IMR-90 (cell line): ENCODE measurements around the gene C1orf141. TPM values are rescaled to one million over a fixed set of nuclear protein-coding genes. Genes with fewer than 3 reads are reported as not detected.
"Not testable (repeated sequence)": the region's sequence is repeated elsewhere in the genome, so short reads cannot be mapped to it uniquely, and the experiment has no call there.

ENCODE experiments used
- ATAC-seq: fragments of 200-7000 bp; cut with Tn5 transposase; 2 replicates; pipeline ENCODE4 v1.9.1; 2020; ENCODE audit warnings: low read depth, mild to moderate bottlenecking, moderate library complexity
- BruUV-seq: library from RNA; stranded (reverse); fragments of 400-500 nt; replicated peaks from 2 replicates; lab custom pipeline; 2021; lab: Mats Ljungman, UMichigan
- CTCF ChIA-PET: fragments of 300-600 bp; formaldehyde crosslinking; extraction: SDS; loops from one replicate; lab custom pipeline; 2021; ENCODE audit warnings: antibody characterized with exemption; lab: Yijun Ruan, JAX
- POLR2A ChIA-PET: fragments of 300-600 bp; sonication (Branson Sonifier 250); formaldehyde crosslinking; loops from one replicate; lab custom pipeline; 2022; ENCODE audit warnings: antibody characterized with exemption; ENCODE audit not compliant: unreplicated experiment; lab: Charles Lee
- DNase-seq: peaks from one replicate; pipeline ENCODE4 v3.0.0; 2013
- H2AFZ ChIP-seq: replicated peaks from 2 replicates; pipeline ENCODE3; 2013; ENCODE audit warnings: low read length, mild to moderate bottlenecking; ENCODE audit not compliant: poor library complexity
- H2AK5ac ChIP-seq: 2 replicates; pipeline ENCODE4 v1.6.1; 2013; ENCODE audit warnings: low read depth, low read length, inconsistent platforms
- H2AK9ac ChIP-seq: replicated peaks from 2 replicates; pipeline ENCODE3; 2013; ENCODE audit warnings: mild to moderate bottlenecking, low read depth, low read length, moderate library complexity; ENCODE audit not compliant: poor library complexity
- H2BK120ac ChIP-seq: 2 replicates; pipeline ENCODE4 v1.6.1; 2013; ENCODE audit warnings: low read depth, low read length, inconsistent platforms
- H2BK15ac ChIP-seq: 3 replicates; pipeline ENCODE4 v1.6.1; 2013; ENCODE audit warnings: low read depth, low read length, inconsistent platforms
- H2BK20ac ChIP-seq: 2 replicates; pipeline ENCODE4 v1.6.1; 2013; ENCODE audit warnings: low read depth, mild to moderate bottlenecking, inconsistent platforms, low read length, moderate library complexity
- H2BK5ac ChIP-seq: 2 replicates; pipeline ENCODE4 v1.6.1; 2013; ENCODE audit warnings: mild to moderate bottlenecking, low read depth, low read length, inconsistent platforms; ENCODE audit not compliant: poor library complexity, severe bottlenecking
- H3K14ac ChIP-seq: replicated peaks from 2 replicates; pipeline ENCODE4 v1.6.1; 2013; ENCODE audit warnings: low read depth, low read length, inconsistent platforms
- H3K18ac ChIP-seq: 2 replicates; pipeline ENCODE4 v1.6.1; 2013; ENCODE audit warnings: low read depth, low read length, control low read depth
- H3K23ac ChIP-seq: 2 replicates; pipeline ENCODE4 v1.6.1; 2013; ENCODE audit warnings: low read depth, low read length, inconsistent platforms
- H3K27ac ChIP-seq: 2 replicates; pipeline ENCODE4 v1.5.1; 2013; ENCODE audit warnings: mild to moderate bottlenecking, control low read depth, low read length; ENCODE audit not compliant: insufficient read depth
- H3K27me3 ChIP-seq: 2 replicates; pipeline ENCODE4 v1.6.1; 2013; ENCODE audit warnings: low read length; ENCODE audit not compliant: control insufficient read depth, insufficient read depth
- H3K36me3 ChIP-seq: 2 replicates; pipeline ENCODE4 v1.6.1; 2013; ENCODE audit warnings: low read length, mixed read lengths; ENCODE audit not compliant: control insufficient read depth, insufficient read depth
- H3K4ac ChIP-seq: 2 replicates; pipeline ENCODE4 v1.6.1; 2013; ENCODE audit warnings: low read depth, low read length, inconsistent platforms
- H3K4me1 ChIP-seq: 2 replicates; pipeline ENCODE4 v1.6.1; 2013; ENCODE audit warnings: low read length, mixed read lengths; ENCODE audit not compliant: control insufficient read depth, insufficient read depth
- H3K4me2 ChIP-seq: 2 replicates; pipeline ENCODE4 v1.6.1; 2013; ENCODE audit warnings: low read depth, mild to moderate bottlenecking, control low read depth, low read length, moderate library complexity
- H3K4me3 ChIP-seq: 2 replicates; pipeline ENCODE4 v1.5.1; 2013; ENCODE audit warnings: low read depth, mild to moderate bottlenecking, control low read depth, low read length, moderate library complexity; ENCODE audit not compliant: insufficient read depth
- H3K56ac ChIP-seq: 2 replicates; pipeline ENCODE4 v1.6.1; 2013; ENCODE audit warnings: low read length, inconsistent platforms; ENCODE audit not compliant: insufficient read depth; ENCODE audit errors: extremely low read depth
- H3K79me1 ChIP-seq, 2 experiments: 2 replicates each; pipeline ENCODE4 v1.6.1; 2013; ENCODE audit warnings: low read length in 2 of 2, inconsistent platforms in 1 of 2, low read depth in 1 of 2
- H3K9ac ChIP-seq: 2 replicates; pipeline ENCODE4 v1.6.1; 2013; ENCODE audit warnings: low read depth, low read length, control low read depth
- H3K9me1 ChIP-seq: 2 replicates; pipeline ENCODE4 v1.6.1; 2013; ENCODE audit warnings: low read length, inconsistent platforms; ENCODE audit not compliant: insufficient read depth
- H3K9me3 ChIP-seq: 2 replicates; pipeline ENCODE4 v1.6.1; 2013; ENCODE audit warnings: low read length; ENCODE audit not compliant: control insufficient read depth, insufficient read depth
- H4K20me1 ChIP-seq: 2 replicates; pipeline ENCODE4 v1.6.1; 2013; ENCODE audit warnings: low read length, inconsistent platforms; ENCODE audit not compliant: insufficient read depth
- H4K5ac ChIP-seq: 2 replicates; pipeline ENCODE4 v1.6.1; 2013; ENCODE audit warnings: mild to moderate bottlenecking, low read depth, low read length, control low read depth
- H4K8ac ChIP-seq, 2 experiments: 2 replicates each; pipeline ENCODE4 v1.6.1; 2013; ENCODE audit warnings: low read depth in 2 of 2, low read length in 2 of 2, control low read depth in 1 of 2, inconsistent platforms in 1 of 2
- H4K91ac ChIP-seq: 2 replicates; pipeline ENCODE4 v1.6.1; 2013; ENCODE audit warnings: low read depth, low read length, inconsistent platforms; ENCODE audit not compliant: insufficient read depth
- BHLHE40 ChIP-seq: fragments of 150-350 bp; IDR thresholded peaks from 2 replicates; pipeline ENCODE4 v1.6.1; 2016; ENCODE audit warnings: mild to moderate bottlenecking, low read depth, low read length
- CTCF ChIP-seq: conservative IDR thresholded peaks from 2 replicates; pipeline ENCODE4 v1.5.1; 2012; ENCODE audit warnings: mild to moderate bottlenecking, low read depth, low read length, improper control_type of control experiment
- SMC3 ChIP-seq: fragments of 150-350 bp; IDR thresholded peaks from 2 replicates; pipeline ENCODE4 v1.6.1; 2016; ENCODE audit warnings: low read depth, mild to moderate bottlenecking, antibody characterized with exemption, low read length, moderate library complexity
- WGBS, 2 experiments: methylation state at CpG; one replicate each; pipeline versions ENCODE4 v1.1.5 to v1.1.7; 2013; ENCODE audit warnings: missing lambda C conversion rate in 2 of 2; ENCODE audit not compliant: insufficient read length in 1 of 2; ENCODE audit errors: extremely low coverage in 2 of 2; 5-methylcytosine and 5-hydroxymethylcytosine counted together
- dilution Hi-C: fragments of 300-500 bp; cut with HindIII; formaldehyde crosslinking; loops from one replicate; pipeline ENCODE4 v1.14.3; 2018; ENCODE audit warnings: low sequenced_read_pairs; ENCODE audit not compliant: unreplicated experiment
- in situ Hi-C: fragments of 300-500 bp; cut with MboI; formaldehyde crosslinking; loops from 3 replicates; pipeline ENCODE4 v1.14.3; 2019; ENCODE audit warnings: low sequenced_read_pairs, inconsistent platforms, mixed read lengths
- intact Hi-C: fragments of 100-400 bp; cut with micrococcal nuclease; formaldehyde crosslinking; loops from 2 replicates; pipeline ENCODE4 v1.10.0; 2022
- polyA plus RNA-seq, 3 experiments: library from polyadenylated mRNA; depleted of rRNA; stranded (reverse); fragments of >200 nt; gene quantifications; 2 replicates each; pipeline ENCODE4 v1.2.3, GENCODE V29; 2012; ENCODE audit warnings: low replicate concordance in 1 of 3
- total RNA-seq: library from RNA; depleted of rRNA; stranded (reverse); fragments of >200 nt; gene quantifications from 2 replicates; pipeline ENCODE4 v1.2.3, GENCODE V29; 2012

C1orf141 gene
- total and polyA plus RNA-seq, 2 of the 4 experiments (the other 2 are of a cell fraction): not detected

- Histone ChIP-seq H2BK20ac (no peak overlapping the region), H3K23ac (no peak overlapping the region), H2BK15ac (no peak overlapping the region), H3K18ac (no peak overlapping the region), H3K27me3 (peaks cover 5% of the 10 kb centered on the region; the same call in 1 of the 2 replicates), H3K9me3 (peaks cover 7% of the 10 kb centered on the region), H3K56ac (no peak overlapping the region), H3K4me3 (no peak overlapping the region), H3K27ac (no peak overlapping the region), H3K9me1 (no peaks in the 10 kb centered on the region), H2AK9ac (no peak overlapping the region), H4K20me1 (no peaks in the 10 kb centered on the region), H2BK5ac (no peak overlapping the region), H2AFZ (no peak overlapping the region), H4K8ac (no peak overlapping the region), H3K4me1 (no peaks in the 10 kb centered on the region), H3K4ac (no peak overlapping the region), H4K5ac (no peak overlapping the region), H4K91ac (no peak overlapping the region), H3K79me1 (no peaks in the 10 kb centered on the region), H2AK5ac (no peak overlapping the region), H2BK120ac (no peak overlapping the region), H3K4me2 (no peak overlapping the region), H3K14ac (no peak overlapping the region), H3K9ac (no peak overlapping the region), H3K36me3 (no peaks in the 10 kb centered on the region)
- no TSS peak for BruUV-seq
- TF ChIP-seq CTCF (no peak), BHLHE40 (no peak), SMC3 (no peak)
- no CpG with 5 or more reads among the region's 1 CpG for WGBS, 2 experiments
- no peak for ATAC-seq
- CTCF ChIA-PET: no interaction called here
- DNase-seq: no peak
- in situ Hi-C loops (no loop called here), dilution Hi-C loops (no loop called here), intact Hi-C loops (no loop called here)
- POLR2A ChIA-PET: interaction anchor here (0.6 kb wide), 1 partner anchor 103 kb away, joined by 5 read pairs; no protein-coding TSS in a partner anchor
Measured at GRCh38 chr1:67072749-67073148, 62.0 kb downstream of the C1orf141 start.

- BruUV-seq, CTCF ChIA-PET, ATAC-seq, H3K56ac ChIP-seq, DNase-seq, H3K79me1 ChIP-seq, H2BK120ac ChIP-seq, H3K36me3 ChIP-seq, H3K18ac ChIP-seq, H4K5ac ChIP-seq, H3K9me3 ChIP-seq, H2BK20ac ChIP-seq, H3K27ac ChIP-seq, POLR2A ChIA-PET, H2AK9ac ChIP-seq, H3K27me3 ChIP-seq, H2BK5ac ChIP-seq, H2BK15ac ChIP-seq, H4K91ac ChIP-seq, in situ Hi-C loops, H2AFZ ChIP-seq, H3K23ac ChIP-seq, H3K4me3 ChIP-seq, H4K8ac ChIP-seq, H3K9ac ChIP-seq, H3K4me2 ChIP-seq, H3K4ac ChIP-seq, dilution Hi-C loops, H2AK5ac ChIP-seq, H3K14ac ChIP-seq, H4K20me1 ChIP-seq, H3K9me1 ChIP-seq, H3K4me1 ChIP-seq: not testable (repeated sequence)
- intact Hi-C loops: loop anchor here (10.0 kb wide), 1 partner anchor 47 kb away; no protein-coding TSS in a partner anchor
- WGBS, 2 experiments: 100% methylated on average over 1 of the region's 3 CpGs; no CpG with 5 or more reads in 1 of the 2 experiments
Measured at GRCh38 chr1:67067655-67068054, 67.1 kb downstream of the C1orf141 start.
